GM18526 (cell line): ENCODE measurements around the gene DCBLD1.

Experiments used
- POLR2A ChIP-seq: IDR thresholded peaks from 3 replicates; pipeline ENCODE4 v1.6.1; 2011; ENCODE audit not compliant: insufficient read length; ENCODE audit errors: extremely low read depth

DCBLD1 gene

DNA sequence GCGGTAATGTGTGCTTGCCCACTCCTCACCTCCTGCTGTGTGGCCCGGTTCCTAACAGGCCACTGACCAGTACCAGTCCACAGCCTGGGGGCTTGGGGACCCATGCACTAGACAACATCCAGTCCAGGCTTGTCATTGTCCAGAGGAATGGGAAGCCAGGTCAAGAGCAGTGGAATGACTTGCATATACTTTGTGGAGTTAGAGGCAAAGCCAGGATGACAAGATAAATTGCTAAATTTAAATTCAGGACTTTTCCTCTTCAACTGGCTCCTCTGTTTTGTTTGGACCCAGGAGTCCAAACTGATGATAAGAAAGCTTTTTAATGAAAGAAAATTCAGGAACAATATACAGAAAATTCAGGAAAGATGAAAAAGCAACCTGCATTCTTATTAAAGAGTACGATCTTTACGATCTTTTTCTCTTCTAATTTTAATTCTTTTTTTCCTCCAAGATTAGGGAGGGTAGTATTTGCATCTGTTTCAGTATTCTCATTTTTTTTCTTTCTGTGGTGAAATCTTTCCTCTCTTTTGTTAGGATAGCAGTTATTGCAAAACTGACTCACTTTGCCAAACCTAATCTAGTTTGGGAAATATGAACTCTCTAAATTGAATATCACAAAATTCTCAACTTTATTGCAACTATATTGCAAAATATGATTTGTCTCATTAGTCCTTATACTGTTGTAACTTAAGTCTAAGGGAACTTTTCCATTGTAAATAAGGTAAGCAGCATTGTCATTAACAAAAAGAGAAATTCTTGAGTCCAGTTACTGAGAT is 48.2 kb downstream of the DCBLD1 start:
- no peak for TF ChIP-seq POLR2A

DNA sequence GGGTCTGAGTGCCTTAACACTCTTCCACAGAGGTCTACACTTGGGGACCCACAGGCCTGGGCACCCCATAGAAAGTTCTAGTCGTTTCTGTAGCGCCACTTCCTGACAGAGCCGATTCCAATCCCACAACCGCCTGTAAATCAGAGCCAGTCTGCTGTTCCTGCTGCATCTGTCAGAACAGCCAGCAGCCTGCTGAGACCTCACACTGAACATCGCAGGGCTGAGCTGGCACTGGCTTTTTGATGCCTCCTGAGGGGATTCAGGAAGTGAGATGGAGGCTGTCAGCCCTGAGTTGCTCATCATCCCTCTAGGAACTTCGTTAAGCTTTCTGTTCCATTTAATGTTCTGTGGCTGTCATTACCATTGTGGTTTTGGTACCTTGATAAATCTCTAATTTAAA is 48.9 kb downstream of the DCBLD1 start:
- no peak for TF ChIP-seq POLR2A

DNA sequence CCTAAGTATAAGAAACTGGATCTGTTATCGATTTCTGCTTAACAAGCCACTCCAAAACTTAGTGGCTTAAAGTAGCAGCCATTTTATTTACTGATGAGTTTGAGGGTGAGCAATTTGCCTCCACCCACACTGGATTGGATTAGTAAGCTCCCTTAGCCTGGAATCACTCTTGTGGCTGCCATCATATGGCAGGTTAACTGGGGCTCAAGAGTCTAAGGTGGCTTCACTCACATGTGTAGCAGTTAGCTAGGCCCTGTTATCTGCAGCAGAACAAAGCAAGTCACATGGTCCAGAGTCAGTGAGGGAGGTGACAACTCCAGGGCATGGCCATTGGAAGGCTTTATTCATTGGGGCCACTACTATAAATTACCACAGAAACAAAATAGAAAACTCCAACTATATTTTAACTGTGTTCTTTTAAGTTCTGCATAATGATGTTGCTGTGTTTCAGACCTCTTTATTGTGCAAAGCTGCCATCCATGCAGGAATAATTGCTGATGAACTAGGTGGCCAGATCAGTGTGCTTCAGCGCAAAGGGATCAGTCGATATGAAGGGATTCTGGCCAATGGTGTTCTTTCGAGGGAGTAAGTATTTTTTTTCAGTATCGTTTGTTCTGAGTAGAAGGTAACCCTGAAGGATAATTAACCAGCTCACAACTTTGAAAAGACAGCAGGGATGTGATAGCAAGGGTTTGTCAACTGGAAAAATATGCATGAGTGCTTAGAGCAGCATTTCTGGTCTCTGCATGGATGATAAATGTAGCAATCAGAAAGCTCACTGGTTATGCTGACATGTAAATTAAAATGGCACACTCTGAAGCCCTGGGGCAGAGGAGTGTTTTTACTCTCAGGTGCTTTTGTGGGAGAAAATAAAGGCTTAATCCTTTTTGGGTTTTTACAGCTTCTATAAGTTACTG is 49.6 kb downstream of the DCBLD1 start:
- TF ChIP-seq POLR2A = no peak

DNA sequence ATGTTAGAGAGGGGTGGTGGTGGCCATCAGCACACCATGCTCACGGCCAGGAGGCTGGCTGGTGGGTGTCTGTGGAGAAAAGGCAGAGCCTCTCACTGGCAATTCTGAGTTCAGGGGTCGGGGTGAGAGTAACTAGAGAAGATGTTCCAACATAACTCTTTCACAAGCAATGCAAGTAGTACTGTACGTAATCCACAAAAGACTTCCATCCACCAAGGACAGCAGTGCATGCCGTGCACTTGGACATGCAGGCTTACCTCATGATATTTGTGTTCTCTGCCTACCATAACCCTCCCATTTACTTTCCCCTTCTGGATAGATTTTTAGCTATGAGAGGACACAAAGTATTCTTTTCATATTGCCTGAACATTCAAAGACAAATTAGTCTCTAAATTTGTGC is 51.3 kb downstream of the DCBLD1 start:
- no peak for TF ChIP-seq POLR2A

DNA sequence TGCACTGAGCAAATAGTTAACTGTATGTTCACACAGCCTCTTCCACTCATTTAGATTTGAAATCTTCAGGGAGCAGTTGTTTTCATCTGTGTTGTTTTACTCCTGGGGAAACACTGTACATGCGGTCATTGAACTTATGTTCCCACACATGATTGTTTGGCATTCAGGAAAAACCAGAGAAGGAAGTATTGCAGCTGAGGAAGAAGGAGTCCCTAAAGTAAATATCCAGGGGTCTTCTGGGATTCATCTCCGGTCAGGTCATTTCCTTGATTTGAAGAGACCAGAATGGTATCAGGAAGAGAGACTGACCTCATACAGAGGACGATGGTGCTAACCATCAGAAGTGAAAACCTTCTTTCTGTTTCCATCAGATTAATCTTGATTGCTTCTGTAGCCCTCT is 52.5 kb downstream of the DCBLD1 start:
- TF ChIP-seq POLR2A = no peak

DNA sequence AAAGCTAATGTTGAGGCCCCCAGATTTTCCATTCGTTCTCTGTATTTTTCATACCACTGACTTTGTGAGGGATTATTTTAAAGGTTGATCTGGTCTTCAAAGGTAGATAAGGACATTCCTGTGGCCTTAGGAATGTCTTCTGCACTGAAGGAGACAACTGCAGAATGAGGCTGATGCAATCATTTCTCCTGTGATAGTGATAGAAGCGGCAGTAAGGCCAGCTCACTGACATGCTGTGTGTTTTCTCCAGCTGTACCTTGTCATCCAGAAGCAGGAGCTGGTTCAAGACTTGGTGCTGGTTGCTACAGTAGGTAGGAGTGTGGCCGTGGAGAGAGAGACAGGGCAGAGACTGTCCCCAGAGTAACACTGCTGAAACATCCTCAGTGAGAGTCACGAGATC is 53.8 kb downstream of the DCBLD1 start:
- TF ChIP-seq POLR2A = no peak

DNA sequence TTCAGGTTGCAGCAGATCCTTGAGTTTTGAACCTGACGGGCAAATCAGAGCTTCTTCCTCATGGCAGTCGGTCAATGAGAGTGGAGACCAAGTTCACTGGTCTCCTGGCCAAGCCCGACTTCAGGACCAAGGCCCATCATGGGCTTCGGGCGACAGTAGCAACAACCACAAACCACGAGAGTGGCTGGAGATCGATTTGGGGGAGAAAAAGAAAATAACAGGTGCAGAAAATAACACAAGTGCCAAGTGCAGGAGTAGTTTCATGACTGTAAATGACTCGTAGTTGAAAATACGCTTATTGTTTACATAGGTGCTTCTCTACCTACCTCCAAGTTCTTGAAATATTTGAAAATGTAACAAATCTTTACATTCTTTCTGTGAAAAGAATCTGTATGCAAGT is 56.1 kb downstream of the DCBLD1 start:
- TF ChIP-seq POLR2A = no peak

DNA sequence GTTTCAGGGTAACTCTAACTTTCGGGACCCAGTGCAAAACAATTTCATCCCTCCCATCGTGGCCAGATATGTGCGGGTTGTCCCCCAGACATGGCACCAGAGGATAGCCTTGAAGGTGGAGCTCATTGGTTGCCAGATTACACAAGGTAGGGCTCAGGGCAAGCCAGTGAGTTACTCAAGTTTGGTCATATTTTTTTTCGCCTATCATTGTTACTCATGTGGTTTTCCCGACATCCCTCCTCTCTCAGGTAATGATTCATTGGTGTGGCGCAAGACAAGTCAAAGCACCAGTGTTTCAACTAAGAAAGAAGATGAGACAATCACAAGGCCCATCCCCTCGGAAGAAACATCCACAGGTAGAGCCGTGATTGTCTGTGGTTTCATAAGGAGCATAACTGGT is 58.2 kb downstream of the DCBLD1 start:
- no peak for TF ChIP-seq POLR2A

DNA sequence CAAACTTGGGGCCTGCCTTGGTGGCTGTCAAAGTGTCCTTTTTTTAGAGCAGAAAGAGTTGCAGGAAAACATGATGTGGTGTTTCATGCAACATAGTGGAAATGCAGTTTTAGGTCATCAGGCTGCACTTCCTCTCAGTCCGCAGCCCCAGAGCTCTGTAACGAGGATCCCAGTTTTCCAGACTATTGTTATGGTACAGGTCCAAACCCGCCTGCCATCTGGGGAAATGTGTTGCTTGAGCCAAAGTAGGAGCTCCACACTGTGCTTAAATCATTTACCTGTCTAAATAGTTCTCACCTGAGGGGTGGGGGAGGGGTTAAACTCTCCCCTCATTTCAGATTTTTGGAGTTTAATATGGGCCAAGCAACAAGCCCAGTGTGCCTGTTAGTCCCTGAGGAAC is 60.0 kb downstream of the DCBLD1 start:
- no peak for TF ChIP-seq POLR2A

DNA sequence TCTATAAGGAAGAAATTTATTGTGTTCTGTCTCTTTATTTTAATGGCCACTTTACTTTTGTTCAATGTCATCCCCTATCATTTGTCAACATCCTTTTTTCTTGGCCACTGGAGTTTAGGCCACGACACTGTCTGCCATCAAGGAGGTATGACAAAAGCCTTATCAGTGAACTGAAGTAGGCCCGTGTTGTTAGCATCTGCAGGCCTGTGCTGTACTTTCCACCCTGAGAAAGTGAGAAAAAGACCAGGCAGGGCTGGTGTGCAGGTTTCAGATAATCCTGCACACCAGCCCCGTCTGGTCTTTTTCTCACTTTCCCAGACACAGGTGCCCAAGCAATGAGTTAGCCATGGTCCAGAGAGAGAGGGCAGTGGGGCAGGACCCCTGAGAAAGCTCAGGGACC is 62.2 kb downstream of the DCBLD1 start:
- TF ChIP-seq POLR2A = no peak

DNA sequence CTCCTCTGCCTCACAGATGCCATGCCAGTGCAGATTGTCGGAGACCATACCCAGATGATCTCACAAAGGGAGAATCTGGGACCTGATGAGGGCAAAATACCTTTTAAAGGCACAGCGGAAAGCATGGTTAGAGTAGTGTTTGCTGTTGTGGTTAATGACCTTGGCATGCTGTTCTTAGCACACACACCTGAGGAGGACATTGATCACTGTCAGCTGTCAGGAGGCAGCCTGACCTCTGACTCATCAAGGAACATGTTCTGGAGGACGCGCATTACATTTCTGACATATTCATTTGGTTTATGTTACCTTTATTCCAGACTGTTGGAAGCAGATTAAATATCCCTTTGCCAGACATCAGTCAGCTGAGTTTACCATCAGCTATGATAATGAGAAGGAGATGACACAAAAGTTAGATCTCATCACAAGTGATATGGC is 62.7 kb downstream of the DCBLD1 start:
- no peak for TF ChIP-seq POLR2A

DNA sequence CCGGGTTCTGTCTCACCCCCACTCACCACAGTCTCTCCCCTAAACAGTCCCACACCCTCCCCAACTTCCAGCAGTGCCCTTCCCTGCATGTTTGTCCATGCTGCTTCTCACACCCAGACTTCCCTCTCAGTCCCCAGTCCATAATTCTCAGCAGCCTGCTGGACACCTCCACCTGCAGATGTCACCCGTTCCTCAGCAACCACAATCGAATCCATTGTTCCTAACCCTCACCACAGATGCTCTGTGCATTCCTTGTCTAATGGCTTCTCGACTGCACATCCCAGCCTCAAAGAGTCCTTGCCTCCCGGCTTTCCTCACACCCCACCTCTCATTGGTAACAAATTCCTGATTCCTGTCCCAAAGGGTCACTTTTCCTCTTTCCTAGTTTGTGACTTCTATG is 64.2 kb downstream of the DCBLD1 start:
- TF ChIP-seq POLR2A = no peak

DNA sequence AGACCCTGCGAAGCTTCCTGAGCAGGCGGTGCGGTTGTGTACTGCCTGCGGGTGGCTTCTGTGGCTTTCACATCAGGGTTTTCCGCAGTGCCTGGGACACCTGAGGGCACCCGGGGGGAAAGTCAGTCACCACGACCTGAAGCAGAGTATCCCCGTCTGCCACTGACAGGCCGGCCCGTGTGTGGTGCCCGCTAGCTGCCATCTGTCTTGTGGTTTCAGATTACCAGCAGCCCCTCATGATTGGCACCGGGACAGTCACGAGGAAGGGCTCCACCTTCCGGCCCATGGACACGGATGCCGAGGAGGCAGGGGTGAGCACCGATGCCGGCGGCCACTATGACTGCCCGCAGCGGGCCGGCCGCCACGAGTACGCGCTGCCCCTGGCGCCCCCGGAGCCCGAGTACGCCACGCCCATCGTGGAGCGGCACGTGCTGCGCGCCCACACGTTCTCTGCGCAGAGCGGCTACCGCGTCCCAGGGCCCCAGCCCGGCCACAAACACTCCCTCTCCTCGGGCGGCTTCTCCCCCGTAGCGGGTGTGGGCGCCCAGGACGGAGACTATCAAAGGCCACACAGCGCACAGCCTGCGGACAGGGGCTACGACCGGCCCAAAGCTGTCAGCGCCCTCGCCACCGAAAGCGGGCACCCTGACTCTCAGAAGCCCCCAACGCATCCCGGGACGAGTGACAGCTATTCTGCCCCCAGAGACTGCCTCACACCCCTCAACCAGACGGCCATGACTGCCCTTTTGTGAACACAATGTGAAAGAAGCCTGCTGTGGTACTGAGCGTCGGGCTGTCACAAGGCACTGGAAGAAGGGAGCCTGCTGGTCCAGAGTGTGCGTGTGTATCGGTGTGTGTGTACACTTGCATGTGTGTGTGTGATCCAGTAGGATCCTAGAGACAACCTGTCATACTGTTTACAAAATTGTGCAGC is 65.5 kb downstream of the DCBLD1 start:
- TF ChIP-seq POLR2A = no peak

DNA sequence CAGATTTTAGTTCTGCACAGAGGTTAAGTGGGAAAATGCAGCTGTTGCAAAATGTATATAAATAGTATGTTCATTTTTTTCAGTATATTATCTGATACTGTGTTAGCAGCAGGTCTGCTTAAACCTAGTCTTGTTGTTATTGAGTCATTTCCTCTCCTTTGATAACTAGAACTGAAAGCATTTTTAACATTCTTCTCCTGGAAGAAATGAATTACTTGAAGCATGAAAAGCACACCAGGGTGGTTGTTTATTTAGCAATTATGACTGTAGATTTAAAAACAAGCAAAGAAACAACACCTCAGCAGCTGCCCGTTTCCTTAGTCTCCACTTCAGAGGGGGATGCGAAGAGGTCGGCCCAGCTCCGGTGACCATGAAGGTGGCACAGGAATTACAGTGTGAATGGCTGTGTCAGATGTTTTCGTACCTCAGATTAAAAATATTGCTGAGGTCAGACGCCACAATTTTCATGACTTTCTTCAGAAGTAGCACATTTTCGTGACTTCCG is 66.4 kb downstream of the DCBLD1 start:
- no peak for TF ChIP-seq POLR2A

DNA sequence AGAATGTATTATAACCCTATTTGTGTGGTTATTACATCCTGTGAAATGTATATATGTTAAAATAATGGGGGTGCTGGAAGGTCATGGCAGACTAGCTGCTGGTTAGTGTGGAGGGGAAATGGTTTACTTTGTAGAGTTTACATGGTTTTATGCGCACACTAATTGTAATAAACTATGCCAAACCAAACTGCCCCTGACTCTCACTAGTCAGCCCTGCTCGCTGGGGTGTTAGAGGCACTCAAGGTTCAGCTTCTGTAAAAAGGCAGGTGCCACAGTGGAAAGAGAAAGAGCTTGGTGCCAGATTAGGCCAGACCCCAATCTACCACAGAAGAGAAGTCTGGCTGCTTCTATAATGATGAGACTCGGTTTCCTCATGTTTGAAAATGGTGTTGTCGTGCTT is 67.1 kb downstream of the DCBLD1 start:
- TF ChIP-seq POLR2A = no peak
